Jurkat, Clone E6-1 (cell line): Measurements from ENCODE around the gene SFSWAP.

Experiments
- DNase-seq: peaks from one replicate; pipeline ENCODE4 v3.0.0-alpha.2; 2011; ENCODE audit warnings: low read depth, low spot score
- H3K4me3 ChIP-seq: 2 replicates; pipeline ENCODE4 v1.5.1; 2011; ENCODE audit warnings: mild to moderate bottlenecking, low read length, control low read depth, moderate library complexity

SFSWAP gene

DNA sequence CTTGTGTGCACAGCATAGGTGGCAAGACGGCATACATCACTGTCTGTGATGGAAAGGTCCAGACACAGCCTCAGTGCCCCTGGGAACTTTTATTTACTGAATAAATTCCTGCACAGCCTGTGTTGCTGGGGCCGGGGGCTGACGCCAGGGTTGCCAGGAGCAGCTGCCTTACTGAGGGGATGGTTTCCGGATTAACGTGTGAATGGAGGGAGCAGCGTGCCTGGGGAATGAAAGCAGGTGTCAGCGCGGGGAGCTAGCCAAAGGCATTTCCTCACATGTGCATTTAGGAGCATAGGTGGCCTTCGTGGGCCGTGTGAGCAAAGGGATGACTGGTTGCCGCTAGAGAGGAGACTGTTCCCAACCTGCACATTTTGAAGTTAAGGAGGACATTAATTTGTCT lies 41.6 kb downstream of the SFSWAP start:
- no peak overlapping the region for H3K4me3 ChIP-seq
- no peak for DNase-seq

DNA sequence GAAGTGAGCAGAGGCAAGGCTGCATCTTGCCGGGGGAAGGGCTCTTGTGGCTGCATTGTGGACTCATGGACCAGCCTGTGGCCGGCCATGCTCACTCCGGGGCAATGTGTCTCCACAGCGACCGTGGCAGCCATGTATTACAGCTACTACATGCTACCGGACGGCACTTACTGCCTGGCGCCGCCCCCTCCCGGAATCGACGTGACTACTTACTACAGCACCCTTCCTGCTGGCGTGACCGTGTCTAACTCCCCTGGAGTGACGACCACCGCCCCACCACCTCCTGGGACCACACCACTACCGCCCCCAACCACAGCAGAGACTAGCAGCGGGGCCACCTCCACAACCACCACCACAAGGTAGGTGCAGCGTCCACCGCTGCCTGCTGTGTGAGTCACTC lies 42.1 kb downstream of the SFSWAP start:
- no peak for DNase-seq
- H3K4me3 ChIP-seq = no peak overlapping the region

DNA sequence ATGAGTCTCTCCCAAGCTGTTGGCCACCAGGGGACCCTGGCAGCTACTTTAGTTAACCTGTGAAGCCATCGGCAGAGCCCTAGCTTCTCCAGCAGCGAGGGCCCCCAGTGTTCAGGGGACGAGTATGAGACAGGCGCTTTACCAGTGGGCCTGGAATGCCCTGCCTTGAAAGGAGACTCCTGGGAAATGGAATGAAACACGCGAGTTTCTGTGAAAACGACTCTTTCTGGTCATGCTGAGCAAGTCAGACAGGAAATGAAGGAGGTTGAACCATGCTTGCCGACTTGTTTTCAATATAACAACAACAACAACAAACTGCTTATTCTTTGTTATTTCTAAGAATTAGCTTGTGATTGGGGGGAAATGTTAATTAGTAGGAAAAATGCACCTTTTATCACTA lies 42.9 kb downstream of the SFSWAP start:
- no peak for DNase-seq
- H3K4me3 ChIP-seq = no peak overlapping the region

DNA sequence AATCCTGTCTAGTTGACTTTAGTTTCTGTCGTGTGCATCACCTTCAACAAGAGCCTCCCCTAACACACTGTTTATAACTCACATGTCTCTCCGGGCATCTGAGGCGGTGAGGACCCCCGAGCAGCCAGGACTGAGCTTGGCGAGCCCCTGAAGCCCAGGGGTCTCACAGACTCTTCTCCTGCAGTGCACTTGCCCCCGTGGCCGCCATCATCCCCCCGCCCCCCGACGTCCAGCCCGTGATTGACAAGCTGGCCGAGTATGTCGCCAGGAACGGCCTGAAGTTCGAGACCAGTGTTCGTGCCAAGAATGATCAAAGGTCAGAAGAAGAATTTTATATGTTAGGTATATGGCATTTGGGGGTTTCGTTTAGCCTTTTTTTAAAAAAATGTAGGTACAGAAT lies 43.3 kb downstream of the SFSWAP start:
- no peak overlapping the region for H3K4me3 ChIP-seq
- no peak for DNase-seq

DNA sequence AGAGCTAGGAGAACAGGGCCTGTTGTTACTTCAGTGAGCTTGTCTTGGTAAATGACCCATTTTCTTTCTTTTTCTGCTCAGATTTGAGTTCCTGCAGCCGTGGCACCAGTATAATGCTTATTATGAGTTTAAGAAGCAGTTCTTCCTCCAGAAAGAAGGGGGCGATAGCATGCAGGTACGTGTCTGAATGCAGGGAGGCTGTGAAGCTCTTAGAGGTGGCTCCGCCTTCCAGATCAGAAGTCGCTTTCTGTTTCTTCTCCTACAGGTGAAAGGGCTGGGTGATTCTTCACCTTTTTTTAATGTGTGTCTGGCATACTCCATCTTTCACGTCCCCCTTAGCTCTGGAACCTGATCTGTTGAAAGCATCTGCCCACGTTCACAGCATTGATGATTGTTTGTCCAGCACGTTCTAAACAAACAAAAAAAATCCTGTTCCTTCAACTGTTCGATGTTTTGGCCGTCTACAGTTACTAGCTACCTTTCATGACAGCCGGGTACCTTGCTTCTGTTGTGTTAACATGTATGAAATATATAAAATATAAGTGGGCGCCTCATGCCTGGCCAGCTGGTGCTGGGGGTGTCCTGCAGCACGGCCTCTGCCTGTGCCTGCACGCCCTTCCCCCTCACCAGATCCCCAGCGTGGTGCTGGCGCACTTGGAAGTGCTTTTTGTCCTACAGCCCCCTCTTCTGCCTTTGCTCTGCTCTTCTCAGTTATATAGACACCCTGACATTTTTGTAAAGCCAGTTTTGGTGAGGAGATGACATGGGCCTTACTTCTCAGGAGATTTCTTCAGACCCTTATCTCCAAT lies 44.6 kb downstream of the SFSWAP start:
- peak; percentile 68 for DNase-seq

DNA sequence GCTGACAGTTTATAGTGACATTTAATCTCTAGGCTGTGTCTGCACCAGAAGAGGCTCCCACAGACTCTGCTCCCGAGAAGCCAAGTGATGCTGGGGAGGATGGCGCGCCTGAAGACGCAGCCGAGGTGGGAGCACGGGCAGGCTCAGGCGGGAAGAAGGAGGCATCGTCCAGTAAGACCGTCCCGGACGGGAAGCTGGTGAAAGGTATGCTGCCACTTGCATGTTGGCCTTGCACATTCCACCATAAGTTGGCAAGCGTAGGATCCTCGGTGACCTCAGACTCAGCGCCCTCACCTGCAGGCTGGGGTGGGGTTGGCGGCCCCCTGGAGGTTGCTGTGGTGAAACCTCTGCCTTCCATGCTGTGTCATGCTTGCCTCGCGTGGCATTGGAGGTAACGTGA lies 45.6 kb downstream of the SFSWAP start:
- no peak overlapping the region for H3K4me3 ChIP-seq
- DNase-seq = no peak

More for the DNA sequence above, 44.6 kb downstream of the SFSWAP start:
- H3K4me3 ChIP-seq = no peak overlapping the region

DNA sequence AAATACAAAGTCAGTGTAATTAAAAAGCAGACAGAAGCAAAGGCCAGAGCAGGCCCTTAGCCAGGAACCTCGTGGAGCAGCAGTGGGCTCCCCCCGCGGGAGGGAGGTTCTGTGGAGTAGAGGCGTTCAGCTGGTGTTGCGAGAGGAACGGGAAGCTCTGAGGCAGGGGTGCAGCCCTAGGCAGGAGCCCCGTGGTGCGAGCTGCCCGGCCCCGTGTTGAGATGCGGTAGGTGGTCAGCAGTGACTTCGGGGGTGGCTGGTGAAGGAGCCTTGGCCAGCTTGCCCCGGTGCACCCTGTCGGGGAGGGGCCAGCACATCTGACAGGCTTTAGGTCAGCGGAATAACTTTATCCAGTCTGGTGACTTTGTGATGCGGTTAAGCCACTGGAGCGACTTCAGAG lies 46.2 kb downstream of the SFSWAP start:
- no peak overlapping the region for H3K4me3 ChIP-seq
- no peak for DNase-seq

DNA sequence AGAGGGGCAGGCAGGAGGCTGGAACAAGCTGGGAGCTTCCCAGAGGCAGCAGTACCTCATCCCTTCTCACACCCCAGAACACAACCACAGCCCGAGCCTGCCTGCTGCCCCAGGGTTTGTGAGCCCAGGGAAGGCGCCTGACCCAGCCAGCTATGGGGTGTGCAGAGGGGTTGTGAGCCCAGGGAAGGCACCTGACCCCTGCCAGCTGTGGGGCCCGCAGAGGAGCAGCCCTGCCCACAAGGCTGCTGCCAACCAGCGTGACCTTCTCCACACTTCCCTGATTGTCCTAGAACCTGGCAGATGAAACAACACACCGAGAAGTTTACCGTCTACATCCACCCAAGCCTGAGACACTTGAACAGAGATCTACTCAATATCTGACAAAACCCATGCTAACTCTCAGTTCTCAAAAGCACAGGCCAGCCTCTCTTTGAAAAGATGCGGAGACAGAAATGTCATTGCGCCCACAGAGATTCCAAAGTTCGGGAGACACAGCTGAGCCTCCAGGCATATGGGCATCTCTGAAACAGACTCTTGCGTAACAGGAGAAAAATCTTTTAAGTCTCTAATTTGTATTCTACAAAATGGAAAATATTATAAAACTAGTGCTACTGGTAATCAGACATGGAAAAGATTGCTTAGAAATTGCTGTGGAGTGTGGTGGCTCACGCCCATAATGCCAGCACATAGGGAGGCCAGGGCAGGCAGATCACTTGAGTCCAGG lies 47.3 kb downstream of the SFSWAP start:
- DNase-seq = no peak
- H3K4me3 ChIP-seq = no peak overlapping the region

DNA sequence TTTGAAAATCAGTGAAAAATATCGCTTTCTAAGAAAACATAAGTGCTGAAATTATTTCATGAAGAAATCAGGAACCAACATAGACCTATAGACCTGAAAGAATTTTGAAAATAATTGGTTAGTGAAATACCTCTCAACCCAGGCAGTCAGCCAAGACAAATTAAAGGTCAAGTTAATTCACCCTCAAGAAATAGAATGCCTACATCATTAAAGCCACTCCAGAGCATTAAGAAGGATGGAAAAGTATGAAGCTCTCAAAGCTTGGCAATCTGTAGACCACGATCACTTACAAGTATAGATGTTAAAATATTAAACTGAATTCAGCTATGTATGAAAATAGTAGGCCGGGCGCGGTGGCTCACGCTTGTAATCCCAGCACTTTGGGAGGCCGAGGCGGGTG lies 48.3 kb downstream of the SFSWAP start:
- H3K4me3 ChIP-seq = no peak overlapping the region
- no peak for DNase-seq

DNA sequence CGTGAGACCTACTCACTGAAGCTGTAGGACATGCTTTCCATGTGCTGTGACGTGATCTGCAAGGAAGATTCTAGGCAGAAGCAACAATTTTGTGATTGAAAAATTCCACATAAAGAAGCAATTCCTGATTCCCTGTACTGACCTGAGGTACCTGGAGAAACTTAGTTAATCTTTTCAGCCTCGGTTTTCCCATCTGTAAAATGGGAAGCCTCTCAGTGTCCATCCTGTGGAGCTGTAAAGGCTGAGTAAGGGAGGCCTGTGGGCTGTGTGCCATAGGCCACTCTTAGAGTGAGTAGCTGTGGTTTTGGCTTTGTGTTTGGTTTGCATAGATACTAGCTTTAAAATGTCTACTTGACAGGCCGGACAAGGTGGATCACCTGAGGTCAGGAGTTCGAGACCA lies 50.7 kb downstream of the SFSWAP start:
- no peak for DNase-seq
- no peak overlapping the region for H3K4me3 ChIP-seq

DNA sequence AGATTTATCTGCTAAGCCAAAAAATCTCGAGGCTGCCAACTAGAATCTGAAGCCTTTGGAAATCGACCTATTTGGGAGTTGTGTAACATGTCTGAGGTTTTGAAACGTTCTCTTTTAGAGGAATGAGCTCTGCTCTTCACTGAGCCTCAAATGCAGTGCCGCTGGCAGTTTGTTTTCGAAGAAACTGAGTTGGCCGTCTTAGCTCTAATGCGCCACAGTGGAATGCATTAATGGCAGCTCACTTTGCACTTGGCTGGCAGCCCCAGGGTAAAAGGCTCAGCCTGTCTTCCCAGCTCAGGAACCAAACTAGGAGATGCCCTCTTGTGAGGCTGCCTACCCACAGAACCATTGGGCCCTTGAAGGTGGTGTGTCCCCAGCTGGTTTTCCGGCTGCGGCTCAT lies 53.8 kb downstream of the SFSWAP start:
- H3K4me3 ChIP-seq = no peak overlapping the region

DNA sequence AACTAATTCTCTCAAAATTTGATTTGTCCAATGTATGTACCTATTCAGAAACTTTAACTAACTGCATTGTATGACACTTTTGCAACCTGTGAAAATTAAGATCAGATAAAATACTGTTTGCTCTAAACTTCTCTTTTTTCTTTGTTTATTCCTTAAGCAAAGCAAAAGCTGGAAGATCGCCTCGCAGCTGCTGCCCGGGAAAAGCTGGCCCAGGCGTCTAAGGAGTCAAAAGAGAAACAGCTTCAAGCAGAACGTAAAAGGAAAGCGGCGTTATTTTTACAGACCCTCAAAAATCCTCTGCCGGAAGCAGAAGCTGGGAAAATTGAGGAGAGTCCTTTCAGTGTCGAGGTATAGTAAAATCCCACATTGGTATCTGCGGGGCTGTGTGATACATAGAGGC lies 55.1 kb downstream of the SFSWAP start:
- no peak for DNase-seq
- H3K4me3 ChIP-seq = no peak overlapping the region

More for the DNA sequence above, 53.8 kb downstream of the SFSWAP start:
- no peak for DNase-seq

DNA sequence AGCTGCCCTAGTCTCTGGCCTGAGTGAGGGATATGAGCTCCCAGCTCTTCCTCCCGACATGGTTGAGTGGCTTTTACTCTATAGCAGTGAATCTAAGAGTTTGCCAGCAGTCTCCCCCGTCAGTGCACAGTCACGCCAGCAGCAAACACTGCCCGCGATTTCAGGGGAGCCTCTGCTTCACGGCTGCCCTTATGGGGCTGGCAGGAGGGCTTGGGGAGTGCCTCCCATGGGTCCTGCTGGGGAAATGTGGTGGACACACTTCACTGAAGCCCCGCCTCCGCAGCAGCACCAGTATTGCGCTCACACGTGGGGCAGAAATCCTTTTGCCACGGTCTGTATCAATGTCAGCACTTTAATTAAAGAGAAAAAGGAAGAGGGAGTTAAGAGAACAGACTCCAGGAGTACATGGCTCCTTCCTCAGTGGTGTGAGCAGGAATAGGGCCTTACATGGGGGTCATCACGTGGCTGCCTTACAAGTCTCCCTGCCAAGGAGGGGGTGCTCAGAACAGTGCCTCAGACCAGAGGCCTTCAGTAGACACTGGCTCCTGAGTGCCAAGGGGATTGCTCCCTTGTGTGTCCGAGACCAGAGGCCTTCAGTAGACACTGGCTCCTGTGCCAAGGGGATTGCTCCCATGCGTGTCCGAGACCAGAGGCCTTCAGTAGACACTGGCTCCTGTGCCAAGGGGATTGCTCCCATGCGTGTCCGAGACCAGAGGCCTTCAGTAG lies 55.7 kb downstream of the SFSWAP start:
- no peak overlapping the region for H3K4me3 ChIP-seq

DNA sequence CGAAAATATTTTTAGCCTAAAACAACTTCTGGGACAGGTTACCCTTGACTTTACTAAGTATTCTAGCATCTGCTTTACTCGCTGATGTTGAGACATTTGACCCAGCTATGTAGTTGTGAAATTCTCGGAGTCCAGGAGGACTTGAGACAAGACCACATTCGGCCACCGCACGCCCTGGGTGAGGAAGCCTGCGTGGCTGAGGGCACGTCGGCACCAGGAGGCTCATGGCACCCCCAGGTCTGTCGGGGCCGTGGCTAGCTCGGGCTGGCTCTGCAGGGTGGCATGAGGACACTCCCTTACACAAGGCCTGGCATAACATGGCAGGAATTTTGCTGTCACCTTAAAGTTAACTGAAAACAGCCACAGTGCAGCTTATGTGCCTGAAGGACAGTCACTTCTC lies 59.2 kb downstream of the SFSWAP start:
- DNase-seq = no peak
- no peak overlapping the region for H3K4me3 ChIP-seq

More for the DNA sequence above, 55.7 kb downstream of the SFSWAP start:
- DNase-seq = no peak

DNA sequence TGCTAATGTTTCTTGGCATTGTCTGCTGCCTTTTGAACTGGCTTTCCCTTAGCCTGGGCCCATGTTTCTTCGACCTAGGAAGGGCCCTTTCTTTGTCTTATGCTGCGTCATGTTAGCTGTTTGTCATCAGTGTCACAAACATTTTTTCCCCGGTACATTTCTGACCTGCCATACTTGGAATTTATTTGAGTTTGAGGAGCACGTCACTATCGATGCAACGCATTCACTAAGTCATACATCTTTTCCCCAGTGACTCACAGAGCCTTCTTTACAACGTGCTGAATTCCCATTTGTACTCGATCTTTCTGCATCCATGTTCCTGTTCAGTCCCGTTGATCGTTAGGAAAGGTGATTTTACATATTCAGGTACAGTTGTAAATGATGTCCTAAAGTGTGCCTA lies 61.1 kb downstream of the SFSWAP start:
- H3K4me3 ChIP-seq = no peak overlapping the region
- no peak for DNase-seq

DNA sequence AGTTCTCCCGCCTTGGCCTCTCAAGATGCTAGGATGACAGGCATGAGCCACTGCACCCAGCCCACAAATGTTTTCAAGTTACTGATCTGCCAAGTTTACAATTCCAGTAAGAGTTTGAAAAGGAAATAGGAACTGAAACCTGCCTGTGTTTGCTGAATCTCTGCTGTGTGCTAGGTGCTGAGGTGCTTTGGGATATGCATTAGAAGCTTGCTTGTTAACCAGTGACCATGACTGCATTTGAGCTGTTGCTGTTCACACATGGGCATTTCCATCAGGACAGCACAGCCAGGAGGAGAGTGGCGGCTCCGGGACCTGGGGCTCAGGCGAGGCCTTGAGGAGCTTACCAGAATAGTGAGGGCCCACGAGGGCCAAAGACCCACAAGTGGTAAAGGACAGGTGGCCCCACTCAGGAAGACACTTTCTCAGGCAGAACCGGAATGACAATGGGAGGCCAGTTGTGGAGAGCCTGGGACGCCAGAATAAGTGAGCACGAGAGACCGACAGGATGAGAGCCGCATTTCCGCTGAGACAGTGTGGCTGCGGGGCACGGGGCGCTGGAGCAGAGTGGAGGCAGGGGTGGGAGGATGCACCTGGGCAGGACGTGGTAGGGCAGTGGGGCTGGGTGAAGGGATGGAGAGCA lies 62.8 kb downstream of the SFSWAP start:
- peak; percentile 86 for DNase-seq
- H3K4me3 ChIP-seq = peak overlapping the region; percentile 29

DNA sequence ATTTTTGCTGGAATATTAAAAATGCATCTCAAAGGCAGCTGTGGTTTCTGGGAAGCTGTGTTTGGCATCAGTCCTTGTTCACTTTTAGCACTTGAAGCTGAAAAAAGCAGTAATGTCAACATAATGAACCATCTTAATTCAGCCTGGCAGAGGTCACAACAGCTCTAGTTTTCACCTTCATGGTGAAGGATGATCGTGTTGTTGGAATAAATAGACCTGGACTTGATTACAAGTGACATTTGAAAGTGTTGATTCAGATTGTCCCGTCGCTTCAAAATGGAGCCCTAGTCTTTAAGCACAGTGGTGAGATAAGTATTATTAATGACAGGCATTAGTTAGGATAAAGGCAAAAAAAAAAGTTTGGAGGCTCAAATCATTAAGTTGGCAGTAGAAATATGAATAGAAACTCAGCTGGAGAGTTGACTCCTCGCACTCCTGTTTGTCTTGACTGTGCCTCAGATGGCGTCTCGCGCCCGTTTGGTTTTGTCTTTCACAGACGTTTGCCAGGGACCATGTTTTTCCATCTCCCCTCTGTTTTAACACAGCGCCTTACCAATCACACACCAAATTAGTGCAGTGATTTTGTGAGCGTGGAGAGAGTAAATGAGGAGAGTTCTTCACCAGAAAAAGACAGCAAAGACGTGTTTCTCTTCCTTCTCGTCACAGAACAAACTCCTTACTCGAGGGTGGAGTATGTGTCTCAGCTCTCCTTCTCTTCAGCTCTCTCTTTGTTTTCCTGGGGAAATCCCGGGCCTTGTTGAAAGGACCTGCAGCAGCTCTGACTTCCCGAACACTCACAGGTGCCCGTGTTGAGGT lies 63.9 kb downstream of the SFSWAP start:
- H3K4me3 ChIP-seq = peak overlapping the region; percentile 29
- peak; percentile 19 for DNase-seq

DNA sequence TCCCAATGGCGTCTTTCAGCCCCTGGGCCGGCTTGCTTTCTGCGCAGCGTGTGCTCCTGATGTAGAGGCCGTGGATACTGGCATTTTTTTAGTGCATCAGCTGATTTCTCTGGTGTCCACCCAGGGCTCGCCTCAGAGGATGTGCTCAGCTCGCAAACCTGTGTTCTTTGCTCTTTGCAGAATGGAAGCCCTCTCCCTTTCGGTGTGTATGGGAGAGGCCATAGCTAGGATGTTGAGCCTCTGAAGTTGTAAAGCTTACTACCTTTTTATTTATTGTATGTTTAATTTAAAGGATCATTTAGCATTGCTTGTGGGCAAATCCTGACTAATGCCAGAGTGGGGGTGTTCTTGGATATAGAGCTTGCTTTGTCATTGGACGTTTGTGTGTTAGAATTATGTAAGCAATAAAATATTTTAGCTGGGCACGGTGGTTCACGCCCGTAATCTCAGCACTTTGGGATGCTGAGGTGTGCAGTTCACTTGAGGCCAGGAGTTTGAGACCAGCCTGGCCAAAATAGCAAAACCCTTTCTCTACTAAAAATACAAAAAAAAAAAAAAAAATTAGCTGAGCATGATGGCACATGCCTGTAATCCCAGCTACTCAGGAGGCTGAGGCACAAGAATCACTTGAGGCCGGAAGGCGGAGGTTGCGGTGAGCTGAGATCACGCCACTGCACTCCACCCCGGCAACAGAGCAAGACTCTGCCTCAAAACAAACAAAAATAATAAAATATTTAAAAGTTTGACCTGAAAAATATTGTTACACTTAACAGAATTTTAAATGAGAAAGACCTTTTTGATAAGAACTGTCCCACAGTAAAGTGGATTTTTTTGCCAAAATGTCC lies 64.7 kb downstream of the SFSWAP start:
- peak overlapping the region; percentile 18 for H3K4me3 ChIP-seq
- DNase-seq = peak; percentile 73
